Ovary (tissue), 9 donors: ENCODE data around the gene ENOSF1. TPM values are rescaled to one million over a fixed set of nuclear protein-coding genes. Genes with fewer than 3 reads are reported as not detected.

Source experiments
- DNase-seq, 5 donors: peaks; one replicate each; pipeline ENCODE4 v3.0.0-alpha.2; 2019 to 2020
- H3K27ac ChIP-seq, 2 donors: fragments of 200-600 bp; one replicate each; pipeline versions ENCODE4 v1.5.1 to v1.8.0; 2019 to 2022
- H3K27me3 ChIP-seq: fragments of 200-600 bp; one replicate; pipeline ENCODE4 v1.8.0; 2022
- H3K36me3 ChIP-seq: fragments of 200-600 bp; sonication (generic); one replicate; pipeline ENCODE4 v1.5.1; 2019
- H3K4me1 ChIP-seq: one replicate; pipeline ENCODE4 v1.8.1; 2013; ENCODE audit warnings: mild to moderate bottlenecking, moderate library complexity; ENCODE audit not compliant: insufficient read depth
- H3K4me3 ChIP-seq: fragments of 200-600 bp; sonication (generic); one replicate; pipeline ENCODE4 v1.5.1; 2017
- H3K9me3 ChIP-seq, 2 donors: fragments of 200-600 bp in 1 of 2; sonication (generic) in 1 of 2; one replicate each; pipeline versions ENCODE4 v1.5.1 to v1.8.1; 2013 to 2019; ENCODE audit warnings: mild to moderate bottlenecking in 1 of 2, moderate library complexity in 1 of 2
- CTCF ChIP-seq, 3 donors: fragments of 450-650 bp in 2 of 3; fragments of 200-600 bp in 1 of 3; IDR thresholded peaks; one replicate each; pipeline versions ENCODE4 v1.5.1 to v1.8.0; 2016 to 2022; ENCODE audit warnings: antibody characterized with exemption in 3 of 3, mild to moderate bottlenecking in 1 of 3
- EP300 ChIP-seq: sonication (generic); formaldehyde crosslinking; IDR thresholded peaks from one replicate; pipeline ENCODE4 v1.6.1; 2017; ENCODE audit warnings: antibody characterized with exemption
- POLR2A ChIP-seq: fragments of 450-650 bp; IDR thresholded peaks from one replicate; pipeline ENCODE4 v1.6.1; 2017; ENCODE audit warnings: antibody characterized with exemption, mild to moderate bottlenecking, moderate library complexity
- WGBS, 3 donors: extraction: QIAGEN DNeasy Blood & Tissue Kit in 1 of 3; methylation state at CpG; one replicate each; pipeline versions ENCODE4 v1.1.5 to v1.1.7; 2013 to 2017; 5-methylcytosine and 5-hydroxymethylcytosine counted together
- intact Hi-C, 4 donors: fragments of 100-400 bp; cut with DNase I; formaldehyde crosslinking; loops; one replicate each; pipeline versions ENCODE4 v1.11.0 to v1.15.1; 2022 to 2023
- polyA plus RNA-seq, 2 donors: library from polyadenylated mRNA; stranded (reverse); fragments of 200-250 nt in 1 of 2; fragments of 350-450 nt in 1 of 2; fragmentation: Illumina TruSeq in 1 of 2; extraction: RNeasy Lipid Tissue Mini Kit (QIAGEN cat#74804) in 1 of 2; gene quantifications; one replicate each; pipeline ENCODE4 v1.2.3, GENCODE V29; 2013 to 2014
- total RNA-seq, 7 donors: library from RNA; depleted of rRNA in 2 of 7; stranded (reverse); fragments of >200 nt in 2 of 7; fragmentation: NEBNext Ultra II Directional in 3 of 7; extraction: Animal tissue kit (Norgen Biotek cat#: 25700) in 3 of 7; gene quantifications; one replicate each; pipeline versions ENCODE4 v1.1.0 to v1.2.4, GENCODE V29; 2016 to 2023
- donor health status: DM: no; HTN: no; CAD: no; lungs with moderate emphysema.
- donor health status: DM: no; HTN: no; CAD: no.
- donor health status: Bipolar disorder and iron deficiency.
- donor health status: DM: yes; HTN: yes; CAD: no.
- donor health status: DM: no; HTN: no; CAD: no.
- donor health status: DM: yes; HTN: yes; CAD: no.

Gene ENOSF1
- total and polyA plus RNA-seq, 9 donors = 29.2 to 94.9 (median 53.0) TPM

- H3K4me3 ChIP-seq = no peak overlapping the region
- no peaks in the 10 kb centered on the region for H3K4me1 ChIP-seq
- no peaks in the 10 kb centered on the region for H3K27me3 ChIP-seq
- H3K9me3 ChIP-seq = no peaks in the 10 kb centered on the region
- whole genome bisulfite sequencing, 3 donors = 95 to 98% (median 97%) methylated on average over 11 of the region's 11 CpGs
- H3K27ac ChIP-seq = no peak overlapping the region
- H3K36me3 ChIP-seq = no peaks in the 10 kb centered on the region
- intact Hi-C loops = no loop called here
- no peak for TF ChIP-seq EP300
- no peak for DNase-seq
Observed at GRCh38 chr18:670522-670921, 41.9 kb downstream of the ENOSF1 start.

DNA sequence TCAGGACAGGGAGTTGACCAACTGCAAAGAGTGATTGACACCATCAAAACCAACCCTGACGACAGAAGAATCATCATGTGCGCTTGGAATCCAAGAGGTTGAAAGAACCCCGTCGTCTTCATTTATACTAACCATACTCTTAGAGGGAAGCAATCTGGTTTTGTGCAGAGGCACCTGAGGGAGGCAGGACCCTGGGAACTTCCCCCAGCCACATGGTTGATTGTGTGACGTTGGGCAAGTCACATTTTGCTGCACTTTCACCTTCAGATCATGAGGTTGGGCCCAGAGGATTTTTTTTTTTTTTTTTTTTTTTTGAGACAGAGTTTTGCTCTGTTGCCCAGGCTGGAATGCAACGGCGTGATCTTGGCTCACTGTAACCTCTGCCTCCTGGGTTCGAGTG lies 43.4 kb downstream of the ENOSF1 start:
- DNase-seq = no peak
- Histone ChIP-seq H3K36me3 (no peaks in the 10 kb centered on the region), H3K4me3 (no peak overlapping the region), H3K9me3 (no peaks in the 10 kb centered on the region), H3K4me1 (no peaks in the 10 kb centered on the region), H3K27me3 (no peaks in the 10 kb centered on the region), H3K27ac (no peak overlapping the region)
- WGBS, 3 donors = 93 to 97% (median 97%) methylated on average over 8 of the region's 8 CpGs
- TF ChIP-seq CTCF (IDR thresholded peaks at IDR 0.05) (no peak), POLR2A (no peak), EP300 (no peak)
- intact Hi-C loops = no loop called here

GRCh38 chr18:668260-668659 lies 44.2 kb downstream of the ENOSF1 start:
- DNase-seq = no peak
- Histone ChIP-seq H3K4me1 (no peaks in the 10 kb centered on the region), H3K9me3 (no peaks in the 10 kb centered on the region), H3K27ac (no peak overlapping the region), H3K27me3 (no peaks in the 10 kb centered on the region), H3K36me3 (no peaks in the 10 kb centered on the region), H3K4me3 (no peak overlapping the region)
- 40 to 69% (median 66%) methylated on average over 1 of the region's 1 CpG for WGBS, 3 donors
- TF ChIP-seq CTCF (IDR thresholded peaks at IDR 0.05) (no peak), POLR2A (no peak), EP300 (no peak)
- intact Hi-C loops = no loop called here

DNA sequence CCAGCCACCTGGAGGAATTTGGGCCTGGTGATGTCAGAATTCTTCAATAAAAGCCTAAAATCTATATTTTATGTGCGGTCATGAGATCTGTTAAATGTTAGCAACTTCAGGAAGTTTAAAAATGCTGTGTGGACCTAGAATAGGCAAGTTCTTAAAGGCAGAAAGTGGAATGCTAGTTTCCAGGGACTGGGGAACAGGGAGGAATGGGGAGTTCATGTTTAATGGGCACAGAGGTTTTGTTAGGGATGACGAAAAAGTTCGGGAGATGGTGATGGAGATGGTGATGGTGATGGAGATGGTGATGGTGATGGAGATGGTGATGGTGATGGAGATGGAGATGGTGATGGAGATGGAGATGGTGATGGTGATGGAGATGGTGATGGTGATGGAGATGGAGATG lies 45.8 kb downstream of the ENOSF1 start:
- Histone ChIP-seq H3K36me3 (no peaks in the 10 kb centered on the region), H3K27me3 (no peaks in the 10 kb centered on the region), H3K4me3 (no peak overlapping the region), H3K27ac (no peak overlapping the region), H3K9me3 (no peaks in the 10 kb centered on the region), H3K4me1 (no peaks in the 10 kb centered on the region)
- 92 to 98% (median 97%) methylated on average over 3 of the region's 3 CpGs for WGBS, 3 donors
- intact Hi-C loops = no loop called here
- DNase-seq = no peak
- TF ChIP-seq EP300 = no peak
- no peak for TF ChIP-seq CTCF (IDR thresholded peaks at IDR 0.05)
- TF ChIP-seq POLR2A = no peak

DNA sequence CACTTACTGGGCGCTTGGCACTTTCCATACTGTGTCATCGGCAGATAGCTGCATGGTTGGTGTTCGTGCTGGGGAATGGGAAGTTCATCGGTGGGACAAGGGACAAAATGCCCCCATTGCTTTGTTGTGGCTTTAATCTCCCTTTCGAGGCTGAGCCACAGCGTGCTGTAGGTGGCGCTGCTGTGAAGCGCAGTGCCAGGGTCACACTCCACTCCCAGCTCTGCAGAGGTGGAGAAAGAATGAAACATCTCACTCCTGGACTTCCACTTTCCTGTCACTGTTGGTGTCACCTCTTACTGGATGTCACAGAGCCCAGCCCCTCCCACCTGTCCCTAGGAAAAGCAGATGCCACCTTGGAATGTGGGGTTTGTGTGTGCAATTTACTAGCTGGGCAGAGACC lies 46.3 kb downstream of the ENOSF1 start:
- intact Hi-C loops = no loop called here
- H3K4me1 ChIP-seq = no peaks in the 10 kb centered on the region
- H3K27ac ChIP-seq = no peak overlapping the region
- no peaks in the 10 kb centered on the region for H3K36me3 ChIP-seq
- H3K27me3 ChIP-seq = no peaks in the 10 kb centered on the region
- TF ChIP-seq EP300 (no peak), POLR2A (no peak), CTCF (IDR thresholded peaks at IDR 0.05) (no peak)
- no peaks in the 10 kb centered on the region for H3K9me3 ChIP-seq
- DNase-seq = no peak
- WGBS, 3 donors = 90 to 92% (median 92%) methylated on average over 8 of the region's 8 CpGs
- H3K4me3 ChIP-seq = no peak overlapping the region
